Measurements from ENCODE around the gene CXCL12.
A peak's percentile ranks its signal among the peaks of the same experiment; 100 is the strongest.

CXCL12 gene

GRCh38 chr10:44394696-44395381, 9.9 kb upstream of the CXCL12 start:
- Mint-ChIP-seq H3K27ac (peak overlapping the region in 1 of 3 experiments; percentile 36), H3K9me3 (no peaks in the 10 kb centered on the region), H3K27me3 (ENCODE audit: low read depth) (peaks cover 65% of the 10 kb centered on the region), H3K36me3 (ENCODE audit: low read depth) (no peaks in the 10 kb centered on the region), H3K4me1 (peaks cover 39% of the 10 kb centered on the region), H3K4me3 (no peak overlapping the region)
- TF ChIP-seq CTCF (IDR thresholded peaks at IDR 0.05; ENCODE audit: unreplicated experiment in 3 of 3) = no peak

GRCh38 chr10:44393834-44394547, 9.1 kb upstream of the CXCL12 start:
- no peaks in the 10 kb centered on the region for H3K9me3 Mint-ChIP-seq
- no peak for TF ChIP-seq CTCF (IDR thresholded peaks at IDR 0.05; ENCODE audit: unreplicated experiment in 3 of 3)
- peak overlapping the region in 1 of 3 experiments; percentile 19 for H3K4me3 Mint-ChIP-seq

GRCh38 chr10:44393051-44393630, 8.2 kb upstream of the CXCL12 start:
- Mint-ChIP-seq H3K27ac (peak overlapping the region; percentile 22 to 82 (median 81)), H3K36me3 (ENCODE audit: low read depth) (no peaks in the 10 kb centered on the region), H3K4me3 (peak overlapping the region in 1 of 3 experiments; percentile 19), H3K9me3 (no peaks in the 10 kb centered on the region), H3K27me3 (ENCODE audit: low read depth) (peaks cover 55% of the 10 kb centered on the region), H3K4me1 (peaks cover 33% of the 10 kb centered on the region)
- no peak for TF ChIP-seq CTCF (IDR thresholded peaks at IDR 0.05; ENCODE audit: unreplicated experiment in 3 of 3)

More at GRCh38 chr10:44393834-44394547, 9.1 kb upstream of the CXCL12 start:
- Mint-ChIP-seq H3K27ac (peak overlapping the region; percentile 22 to 82 (median 81)), H3K27me3 (ENCODE audit: low read depth) (peaks cover 58% of the 10 kb centered on the region), H3K36me3 (ENCODE audit: low read depth) (no peaks in the 10 kb centered on the region), H3K4me1 (peaks cover 34% of the 10 kb centered on the region)

- no peak for TF ChIP-seq CTCF (IDR thresholded peaks at IDR 0.05; ENCODE audit: unreplicated experiment in 3 of 3)
- peaks cover 52% of the 10 kb centered on the region for H3K27me3 Mint-ChIP-seq (ENCODE audit: low read depth)
- no peaks in the 10 kb centered on the region for H3K9me3 Mint-ChIP-seq
- peak overlapping the region; percentile 22 to 82 (median 81) for H3K27ac Mint-ChIP-seq
- peaks cover 33% of the 10 kb centered on the region for H3K4me1 Mint-ChIP-seq
- no peaks in the 10 kb centered on the region for H3K36me3 Mint-ChIP-seq (ENCODE audit: low read depth)
- no peak overlapping the region for H3K4me3 Mint-ChIP-seq
These were observed 7.5 kb upstream of the CXCL12 start for GRCh38 chr10:44392420-44392819.

- peaks cover 30% of the 10 kb centered on the region for H3K4me1 Mint-ChIP-seq
- H3K27me3 Mint-ChIP-seq (ENCODE audit: low read depth) = peaks cover 50% of the 10 kb centered on the region
- TF ChIP-seq CTCF (IDR thresholded peaks at IDR 0.05; ENCODE audit: unreplicated experiment in 3 of 3) = no peak
- no peak overlapping the region for H3K4me3 Mint-ChIP-seq
- no peaks in the 10 kb centered on the region for H3K9me3 Mint-ChIP-seq
- H3K36me3 Mint-ChIP-seq (ENCODE audit: low read depth) = no peaks in the 10 kb centered on the region
- peak overlapping the region; percentile 22 to 82 (median 81) for H3K27ac Mint-ChIP-seq
These were observed 7.1 kb upstream of the CXCL12 start for GRCh38 chr10:44391981-44392380.
